Thoracic aorta (tissue), 2 donors: Measurements from ENCODE around the gene ZNF416. TPM values are rescaled to one million over a fixed set of nuclear protein-coding genes. Genes with fewer than 3 reads are reported as not detected.

Experiments used
- ATAC-seq: fragments of 150-250 bp; one replicate; pipeline ENCODE4 v1.8.0; 2017; ENCODE audit warnings: low read depth; ENCODE audit not compliant: insufficient number of reproducible peaks, low FRiP score
- DNase-seq: peaks from one replicate; pipeline ENCODE4 v3.0.0-alpha.2; 2020; ENCODE audit warnings: low spot score
- H3K27ac ChIP-seq, 2 donors: fragments of 200-600 bp; sonication (generic); 1 replicate in 1 of 2; 2 replicates in 1 of 2; pipeline ENCODE4 v1.5.1; 2016; ENCODE audit warnings: mild to moderate bottlenecking in 2 of 2, moderate library complexity in 2 of 2
- H3K27me3 ChIP-seq: fragments of 200-600 bp; sonication (generic); replicated peaks from 2 replicates; pipeline ENCODE4 v1.6.0; 2016; ENCODE audit warnings: mild to moderate bottlenecking; ENCODE audit not compliant: insufficient read depth
- H3K36me3 ChIP-seq: fragments of 200-600 bp; sonication (generic); one replicate; pipeline ENCODE4 v1.5.1; 2016
- H3K4me1 ChIP-seq, 2 donors: fragments of 200-600 bp; sonication (generic); 1 replicate in 1 of 2; 2 replicates in 1 of 2; pipeline versions ENCODE4 v1.5.1 to v1.6.0; 2016; ENCODE audit warnings: low read depth in 2 of 2, mild to moderate bottlenecking in 1 of 2; ENCODE audit not compliant: control insufficient read depth in 1 of 2
- H3K4me3 ChIP-seq: fragments of 200-600 bp; sonication (generic); 2 replicates; pipeline ENCODE4 v1.5.1; 2016; ENCODE audit warnings: mild to moderate bottlenecking
- H3K9me3 ChIP-seq: fragments of 200-600 bp; sonication (generic); 2 replicates; pipeline ENCODE4 v1.5.1; 2016
- total RNA-seq, 2 donors: library from RNA; depleted of rRNA; stranded (reverse); fragments of >200 nt; gene quantifications; one replicate each; pipeline versions ENCODE4 v1.1.0 to v1.2.3, GENCODE V29; 2016
- TF ChIP-seq, protein P1 (sequence below): fragments of 200-600 bp; sonication (generic); IDR thresholded peaks from one replicate; pipeline ENCODE4 v1.5.1; 2019; ENCODE audit warnings: antibody characterized with exemption

The ZNF416 gene
- total RNA-seq, 2 donors from 2014 or later = 1.6 to 4.1 TPM

DNA sequence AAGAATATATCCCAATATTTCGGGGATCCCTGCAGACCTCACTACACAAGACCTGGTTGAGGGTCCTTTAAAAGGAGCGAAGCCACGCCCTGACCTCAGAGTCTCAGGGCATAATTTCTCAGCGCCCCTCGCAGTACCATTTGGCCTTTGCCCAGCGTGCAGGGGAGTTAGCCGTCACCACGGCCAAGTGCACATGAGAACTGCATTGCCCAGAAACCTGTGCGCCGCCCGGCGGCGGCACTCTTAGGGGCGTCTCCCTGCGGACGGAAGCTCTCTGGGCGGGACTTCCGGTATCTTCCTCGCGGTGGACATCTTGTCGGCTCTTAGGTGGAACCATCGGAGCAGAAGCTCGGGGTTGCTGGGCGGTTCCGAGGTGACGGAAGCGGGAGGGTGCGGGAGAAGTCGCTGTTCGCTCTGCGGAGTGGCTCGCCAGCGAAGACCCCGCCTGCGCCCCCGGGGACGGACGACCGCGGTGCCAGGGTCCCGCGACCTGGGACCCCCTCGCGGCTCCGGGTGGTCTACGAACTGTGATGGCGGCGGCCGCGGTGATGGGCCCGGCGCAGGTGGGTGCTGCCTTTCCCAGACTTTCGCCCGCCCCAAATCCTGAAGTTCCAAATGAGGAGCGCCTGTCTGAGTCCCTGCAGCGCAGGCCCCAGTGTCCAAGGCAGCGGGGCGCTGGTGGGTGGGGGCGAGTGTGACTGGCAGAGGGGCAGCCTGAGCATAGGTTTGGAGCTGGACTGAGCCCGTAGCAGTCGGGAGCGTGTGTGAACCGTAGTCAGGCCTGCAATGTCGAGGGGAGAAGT is 35.4 kb upstream of the ZNF416 start, which contains the start of gene ZNF134:
TSS of gene ZNF134 (plus strand) at position 302 of the 803 bp plus-strand sequence. CDS start 5,227 bp downstream, outside the sequence.
- H3K9me3 ChIP-seq = peaks cover 49% of the 10 kb centered on the region
- TF ChIP-seq, protein P1, sequence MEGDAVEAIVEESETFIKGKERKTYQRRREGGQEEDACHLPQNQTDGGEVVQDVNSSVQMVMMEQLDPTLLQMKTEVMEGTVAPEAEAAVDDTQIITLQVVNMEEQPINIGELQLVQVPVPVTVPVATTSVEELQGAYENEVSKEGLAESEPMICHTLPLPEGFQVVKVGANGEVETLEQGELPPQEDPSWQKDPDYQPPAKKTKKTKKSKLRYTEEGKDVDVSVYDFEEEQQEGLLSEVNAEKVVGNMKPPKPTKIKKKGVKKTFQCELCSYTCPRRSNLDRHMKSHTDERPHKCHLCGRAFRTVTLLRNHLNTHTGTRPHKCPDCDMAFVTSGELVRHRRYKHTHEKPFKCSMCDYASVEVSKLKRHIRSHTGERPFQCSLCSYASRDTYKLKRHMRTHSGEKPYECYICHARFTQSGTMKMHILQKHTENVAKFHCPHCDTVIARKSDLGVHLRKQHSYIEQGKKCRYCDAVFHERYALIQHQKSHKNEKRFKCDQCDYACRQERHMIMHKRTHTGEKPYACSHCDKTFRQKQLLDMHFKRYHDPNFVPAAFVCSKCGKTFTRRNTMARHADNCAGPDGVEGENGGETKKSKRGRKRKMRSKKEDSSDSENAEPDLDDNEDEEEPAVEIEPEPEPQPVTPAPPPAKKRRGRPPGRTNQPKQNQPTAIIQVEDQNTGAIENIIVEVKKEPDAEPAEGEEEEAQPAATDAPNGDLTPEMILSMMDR = no peak
- peak within 1 kb of the TSS in 1 of 2 donors; percentile 1 for H3K27ac ChIP-seq

DNA sequence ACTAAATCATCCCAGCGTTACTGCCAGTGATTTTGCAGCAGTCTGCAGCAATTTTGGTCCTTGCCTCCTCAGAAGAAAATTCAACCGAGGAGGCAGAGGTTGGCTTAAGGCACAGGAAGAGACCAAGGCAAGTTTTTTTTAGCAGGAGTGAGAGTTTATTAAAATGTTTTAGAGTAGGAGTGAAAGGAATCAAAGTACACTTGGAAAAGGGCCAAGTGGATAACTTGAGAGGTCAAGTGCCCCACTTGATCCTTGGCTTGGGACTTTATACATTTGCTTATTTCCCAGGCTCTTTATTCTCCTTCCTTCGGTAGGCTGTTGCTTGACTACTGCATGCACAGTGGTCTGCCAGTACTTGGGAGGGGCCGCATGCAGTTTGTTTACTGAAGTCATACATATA is 32.4 kb upstream of the ZNF416 start:
- TF ChIP-seq, protein P1 = no peak
- no peaks in the 10 kb centered on the region for H3K27me3 ChIP-seq
- ATAC-seq (no peak), DNase-seq (no peak)
- no peak overlapping the region for H3K27ac ChIP-seq
- H3K4me3 ChIP-seq = no peak overlapping the region
- peaks cover 44% of the 10 kb centered on the region for H3K9me3 ChIP-seq
- peaks cover 21% of the 10 kb centered on the region for H3K36me3 ChIP-seq
- H3K4me1 ChIP-seq = peaks cover 0 to 10% of the 10 kb centered on the region in 2 donors

More for the DNA sequence above, 35.4 kb upstream of the ZNF416 start, which contains the start of gene ZNF134:
- Histone ChIP-seq H3K36me3 (peaks cover 37% of the 10 kb centered on the region), H3K4me3 (peak within 1 kb of the TSS; percentile 75), H3K27me3 (no peaks in the 10 kb centered on the region), H3K4me1 (peaks cover 0 to 10% of the 10 kb centered on the region in 2 donors)
- DNase-seq (peak; percentile 49), ATAC-seq (peak; percentile 73)

DNA sequence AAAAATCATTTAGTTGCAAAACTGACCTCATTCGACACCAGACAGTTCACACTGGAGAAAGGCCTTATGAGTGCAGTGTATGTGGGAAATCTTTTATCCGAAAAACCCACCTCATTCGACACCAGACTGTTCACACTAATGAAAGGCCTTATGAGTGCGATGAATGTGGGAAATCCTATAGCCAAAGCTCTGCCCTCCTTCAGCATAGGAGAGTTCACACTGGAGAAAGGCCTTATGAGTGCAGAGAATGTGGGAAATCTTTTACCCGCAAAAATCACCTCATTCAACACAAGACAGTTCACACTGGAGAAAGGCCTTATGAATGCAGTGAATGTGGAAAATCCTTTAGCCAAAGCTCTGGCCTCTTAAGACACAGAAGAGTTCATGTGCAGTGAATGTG is 28.2 kb upstream of the ZNF416 start:
- DNase-seq (no peak), ATAC-seq (no peak)
- Histone ChIP-seq H3K27me3 (no peaks in the 10 kb centered on the region), H3K27ac (no peak overlapping the region), H3K4me3 (no peak overlapping the region), H3K4me1 (no peaks in the 10 kb centered on the region), H3K36me3 (peaks cover 43% of the 10 kb centered on the region), H3K9me3 (peaks cover 60% of the 10 kb centered on the region)
- TF ChIP-seq, protein P1 = no peak

DNA sequence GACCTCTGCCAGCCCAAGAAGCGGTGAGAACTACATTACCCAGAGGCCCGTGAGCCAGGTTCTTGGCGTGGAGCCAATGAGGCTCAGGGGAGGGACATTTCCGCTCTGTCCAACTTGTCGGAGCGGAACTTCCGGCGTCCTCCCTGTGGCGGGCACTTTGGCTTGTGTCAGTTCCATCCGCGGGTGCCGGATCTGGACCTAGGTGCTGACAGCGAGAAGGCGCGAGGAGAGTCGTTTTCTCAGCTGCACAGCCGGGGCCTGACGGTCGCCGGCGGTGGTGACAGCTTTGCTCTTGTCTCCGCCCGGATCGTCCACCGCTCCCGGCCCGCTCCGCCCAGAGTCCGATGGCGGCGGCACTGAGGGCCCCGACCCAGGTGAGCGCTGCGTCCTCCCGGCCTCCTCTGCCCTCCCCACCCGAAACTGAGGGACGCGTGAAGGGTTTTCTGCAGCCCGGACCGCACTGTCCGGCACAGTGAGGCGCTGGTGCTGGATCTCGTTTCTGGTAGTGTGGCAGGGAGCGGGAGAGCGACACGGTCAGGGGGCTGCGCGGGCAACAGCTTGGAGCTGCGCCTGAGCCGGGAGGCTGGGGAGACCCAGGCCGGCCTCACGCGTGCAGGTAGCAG is 21.2 kb upstream of the ZNF416 start, which contains the start of gene ZNF530:
TSS of gene ZNF530 (plus strand) at position 125 of the 623 bp plus-strand sequence. CDS start 4,461 bp downstream, outside the sequence.
- H3K4me3 ChIP-seq = peak within 1 kb of the TSS; percentile 78
- H3K27me3 ChIP-seq = no peaks in the 10 kb centered on the region
- no peak within 1 kb of the TSS for H3K27ac ChIP-seq
- peak; percentile 50 for ATAC-seq
- peak; percentile 82 for DNase-seq
- peaks cover 25% of the 10 kb centered on the region for H3K9me3 ChIP-seq
- TF ChIP-seq, protein P1 = no peak
- peaks cover 4 to 6% of the 10 kb centered on the region in 2 donors for H3K4me1 ChIP-seq
- H3K36me3 ChIP-seq = peaks cover 19% of the 10 kb centered on the region

DNA sequence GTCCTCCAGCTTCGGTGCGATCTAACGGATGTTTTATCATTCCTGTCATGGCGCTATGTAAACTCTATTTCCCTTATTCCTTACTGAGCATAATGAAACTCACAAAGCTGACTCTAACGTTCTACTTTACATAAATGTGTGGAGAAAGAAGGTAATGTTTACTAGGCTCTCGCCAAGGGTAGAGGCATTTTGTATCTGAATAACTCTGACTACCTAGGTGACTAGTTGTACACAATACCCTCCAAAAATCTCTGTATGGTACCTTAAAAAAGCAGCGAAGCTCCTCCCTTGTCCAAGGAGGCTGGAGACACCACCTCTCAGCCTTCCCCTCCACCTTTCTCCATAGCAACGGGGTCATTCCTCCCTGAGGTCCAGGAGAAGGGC is 20.7 kb upstream of the ZNF416 start:
- DNase-seq (no peak), ATAC-seq (no peak)
- TF ChIP-seq, protein P1 = no peak
- peaks cover 14% of the 10 kb centered on the region for H3K36me3 ChIP-seq
- peaks cover 22% of the 10 kb centered on the region for H3K9me3 ChIP-seq
- H3K27ac ChIP-seq = no peak overlapping the region
- H3K27me3 ChIP-seq = no peaks in the 10 kb centered on the region
- peaks cover 4 to 6% of the 10 kb centered on the region in 2 donors for H3K4me1 ChIP-seq
- H3K4me3 ChIP-seq = peak overlapping the region; percentile 78
